Measurements from ENCODE around the gene SLC49A3.

DNA sequence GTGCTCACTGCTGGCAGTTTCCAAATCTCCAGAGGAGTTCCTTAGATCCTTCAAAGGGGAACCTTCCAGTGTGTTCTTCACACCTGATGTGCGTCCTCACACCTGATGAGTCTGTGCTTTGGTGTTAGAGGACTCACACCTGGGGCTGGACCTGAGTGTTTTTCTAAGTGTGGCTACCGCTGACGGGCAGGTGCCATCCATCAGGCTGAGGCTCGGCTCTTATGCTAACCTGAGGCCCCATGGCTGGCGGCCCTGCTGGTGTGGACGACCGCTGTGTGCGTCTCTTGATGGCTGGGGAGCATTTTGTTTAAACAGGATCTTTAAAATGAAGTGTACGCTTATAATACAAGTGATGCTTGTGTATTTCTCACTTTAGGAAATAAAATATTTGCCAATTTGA is 45.1 kb upstream of the SLC49A3 start:
- TF ChIP-seq RAD21 (conservative IDR thresholded peaks at IDR 0.05), result no peak
- TF ChIP-seq POLR2AphosphoS5 (IDR thresholded peaks at IDR 0.05), result no peak
- TF ChIP-seq, protein P1, sequence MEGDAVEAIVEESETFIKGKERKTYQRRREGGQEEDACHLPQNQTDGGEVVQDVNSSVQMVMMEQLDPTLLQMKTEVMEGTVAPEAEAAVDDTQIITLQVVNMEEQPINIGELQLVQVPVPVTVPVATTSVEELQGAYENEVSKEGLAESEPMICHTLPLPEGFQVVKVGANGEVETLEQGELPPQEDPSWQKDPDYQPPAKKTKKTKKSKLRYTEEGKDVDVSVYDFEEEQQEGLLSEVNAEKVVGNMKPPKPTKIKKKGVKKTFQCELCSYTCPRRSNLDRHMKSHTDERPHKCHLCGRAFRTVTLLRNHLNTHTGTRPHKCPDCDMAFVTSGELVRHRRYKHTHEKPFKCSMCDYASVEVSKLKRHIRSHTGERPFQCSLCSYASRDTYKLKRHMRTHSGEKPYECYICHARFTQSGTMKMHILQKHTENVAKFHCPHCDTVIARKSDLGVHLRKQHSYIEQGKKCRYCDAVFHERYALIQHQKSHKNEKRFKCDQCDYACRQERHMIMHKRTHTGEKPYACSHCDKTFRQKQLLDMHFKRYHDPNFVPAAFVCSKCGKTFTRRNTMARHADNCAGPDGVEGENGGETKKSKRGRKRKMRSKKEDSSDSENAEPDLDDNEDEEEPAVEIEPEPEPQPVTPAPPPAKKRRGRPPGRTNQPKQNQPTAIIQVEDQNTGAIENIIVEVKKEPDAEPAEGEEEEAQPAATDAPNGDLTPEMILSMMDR (IDR thresholded peaks at IDR 0.05; ENCODE audit: poor library complexity, severe bottlenecking), result no peak
- no peak for TF ChIP-seq TAF1 (IDR thresholded peaks at IDR 0.05; ENCODE audit: low read depth)
- TF ChIP-seq EZH2 (IDR thresholded peaks at IDR 0.05; ENCODE audit: borderline replicate concordance, insufficient read depth, low read length, poor library complexity, severe bottlenecking), result no peak

All from neural cell (in vitro differentiated cells).